ENCODE measurements around the gene ARMCX6.

GRCh38 chrX:101658661-101659491, 41.1 kb upstream of the ARMCX6 start:
- TF ChIP-seq CTCF (IDR thresholded peaks at IDR 0.05; ENCODE audit: poor library complexity) (no peak), EZH2 (IDR thresholded peaks at IDR 0.05; ENCODE audit: borderline replicate concordance) (no peak), EZH2phosphoT487 (IDR thresholded peaks at IDR 0.05; ENCODE audit: low read depth, severe bottlenecking, unreplicated experiment) (no peak)

All from hepatocyte (in vitro differentiated cells).